WERI-Rb-1 (cell line): ENCODE measurements around the gene UCP3.

Experiments used
- DNase-seq: peaks from one replicate; pipeline ENCODE4 v3.0.0-alpha.2; 2020
- H3K27ac ChIP-seq: fragments of 250-450 bp; sonication (Bioruptor Pico); 2 replicates; pipeline ENCODE4 v1.5.1; 2020; ENCODE audit warnings: mild to moderate bottlenecking, moderate library complexity
- H3K27me3 ChIP-seq: fragments of 250-450 bp; sonication (Bioruptor Pico); 2 replicates; pipeline ENCODE4 v1.5.1; 2021; ENCODE audit warnings: mild to moderate bottlenecking, low read depth, moderate library complexity; ENCODE audit not compliant: insufficient read depth, severe bottlenecking
- H3K36me3 ChIP-seq: fragments of 250-450 bp; sonication (Bioruptor Pico); 2 replicates; pipeline ENCODE4 v1.5.1; 2020; ENCODE audit warnings: mild to moderate bottlenecking, moderate library complexity
- H3K4me3 ChIP-seq: 2 replicates; pipeline ENCODE4 v1.5.1; 2011; ENCODE audit warnings: low read depth, mild to moderate bottlenecking, control low read depth, low read length
- H3K9me3 ChIP-seq: fragments of 250-450 bp; sonication (Bioruptor Pico); 2 replicates; pipeline ENCODE4 v1.5.1; 2021; ENCODE audit warnings: mild to moderate bottlenecking, moderate library complexity; ENCODE audit not compliant: severe bottlenecking
- CTCF ChIP-seq: IDR thresholded peaks from 2 replicates; pipeline ENCODE4 v1.5.1; 2011; ENCODE audit warnings: low read depth, mild to moderate bottlenecking, control low read depth, inconsistent platforms, low read length

Gene UCP3

GRCh38 chr11:74025467-74026166 lies 16.7 kb upstream of the UCP3 start:
- TF ChIP-seq CTCF = no peak
- Histone ChIP-seq H3K4me3 (no peak overlapping the region), H3K27me3 (no peaks in the 10 kb centered on the region), H3K36me3 (peaks cover 19% of the 10 kb centered on the region), H3K9me3 (no peaks in the 10 kb centered on the region), H3K27ac (no peak overlapping the region)
- DNase-seq = no peak

GRCh38 chr11:74024261-74025029 lies 15.6 kb upstream of the UCP3 start:
- H3K4me3 ChIP-seq = no peak overlapping the region
- TF ChIP-seq CTCF = no peak
- no peak overlapping the region for H3K27ac ChIP-seq
- no peaks in the 10 kb centered on the region for H3K27me3 ChIP-seq
- no peak for DNase-seq
- peaks cover 16% of the 10 kb centered on the region for H3K36me3 ChIP-seq
- no peaks in the 10 kb centered on the region for H3K9me3 ChIP-seq

- Histone ChIP-seq H3K27me3 (no peaks in the 10 kb centered on the region), H3K27ac (no peak overlapping the region), H3K4me3 (no peak overlapping the region), H3K36me3 (peaks cover 14% of the 10 kb centered on the region), H3K9me3 (no peaks in the 10 kb centered on the region)
- DNase-seq = no peak
- TF ChIP-seq CTCF = no peak
These were observed 14.4 kb upstream of the UCP3 start for GRCh38 chr11:74023276-74023675.

- DNase-seq = no peak
- no peak for TF ChIP-seq CTCF
- no peak overlapping the region for H3K4me3 ChIP-seq
- H3K27me3 ChIP-seq = no peaks in the 10 kb centered on the region
- no peaks in the 10 kb centered on the region for H3K9me3 ChIP-seq
- H3K27ac ChIP-seq = no peak overlapping the region
- H3K36me3 ChIP-seq = peaks cover 16% of the 10 kb centered on the region
These were observed 13.7 kb upstream of the UCP3 start for GRCh38 chr11:74022546-74022945.

GRCh38 chr11:74021998-74022397 lies 13.1 kb upstream of the UCP3 start:
- DNase-seq = no peak
- no peak overlapping the region for H3K4me3 ChIP-seq
- no peaks in the 10 kb centered on the region for H3K9me3 ChIP-seq
- no peak for TF ChIP-seq CTCF
- no peaks in the 10 kb centered on the region for H3K27me3 ChIP-seq
- no peak overlapping the region for H3K27ac ChIP-seq
- H3K36me3 ChIP-seq = peaks cover 21% of the 10 kb centered on the region
